HepG2 (cell line): ENCODE results near the gene SCEL. TPM values are rescaled to one million over a fixed set of nuclear protein-coding genes. Genes with fewer than 3 reads are reported as not detected.

Experiments
- ATAC-seq: fragments of 200-7000 bp; cut with Tn5 transposase; 3 replicates; pipeline ENCODE4 v1.9.1; 2020; ENCODE audit warnings: mild to moderate bottlenecking, moderate library complexity
- BruUV-seq: library from RNA; stranded (reverse); fragments of 400-500 nt; replicated peaks from 2 replicates; lab custom pipeline; 2021; lab: Mats Ljungman, UMichigan
- CTCF ChIA-PET: fragments of 300-600 bp; formaldehyde crosslinking; extraction: SDS; loops from one replicate; lab custom pipeline; 2021; ENCODE audit warnings: low total read pairs, inconsistent platforms, low intra/inter-chr PET ratio; lab: Yijun Ruan, JAX
- POLR2A ChIA-PET: fragments of 350-600 bp; sonication (Branson Sonifier 250); formaldehyde crosslinking; loops from one replicate; lab custom pipeline; 2020; ENCODE audit warnings: antibody characterized with exemption, inconsistent platforms; lab: Yijun Ruan, JAX
- DNase-seq: peaks from one replicate; pipeline ENCODE4 v3.0.0-alpha.2; 2015; ENCODE audit warnings: low spot score
- FAIRE-seq: peaks from 3 replicates; lab custom pipeline; 2011; peaks lifted over from hg19 to GRCh38; lab: Jason Lieb, UNC
- H2AFZ ChIP-seq: one replicate; pipeline ENCODE4 v1.6.1; 2011; ENCODE audit warnings: low read length, inconsistent platforms
- H3K27ac ChIP-seq: fragments of 300-600 bp; 3 replicates; pipeline ENCODE4 v1.8.0; 2011; ENCODE audit warnings: mixed run types, mild to moderate bottlenecking, mixed read lengths, low read length, inconsistent platforms; ENCODE audit not compliant: insufficient read depth; ENCODE audit errors: extremely low read length
- H3K27me3 ChIP-seq, 2 experiments: fragments of 200-600 bp in 1 of 2; 2 replicates in 1 of 2; 3 replicates in 1 of 2; pipeline versions ENCODE4 v1.6.0 to v1.8.0; 2011; ENCODE audit warnings: low read length in 2 of 2, mild to moderate bottlenecking in 2 of 2, moderate library complexity in 2 of 2, inconsistent platforms in 1 of 2; ENCODE audit not compliant: insufficient read depth in 2 of 2, control insufficient read depth in 1 of 2
- H3K36me3 ChIP-seq, 2 experiments: fragments of 200-600 bp in 1 of 2; replicated peaks in 1 of 2; 2 replicates in 1 of 2; 3 replicates in 1 of 2; pipeline versions ENCODE4 v1.5.1 to v1.8.0; 2011; ENCODE audit warnings: low read length in 2 of 2, inconsistent platforms in 1 of 2; ENCODE audit not compliant: insufficient read depth in 2 of 2, control insufficient read depth in 1 of 2
- H3K4me1 ChIP-seq: 2 replicates; pipeline ENCODE4 v1.5.1; 2012; ENCODE audit warnings: low read length, inconsistent platforms; ENCODE audit not compliant: insufficient read depth
- H3K4me2 ChIP-seq: 2 replicates; pipeline ENCODE4 v1.6.0; 2011; ENCODE audit warnings: low read depth, low read length, inconsistent platforms
- H3K4me3 ChIP-seq, 3 experiments: fragments of 200-600 bp in 1 of 3; sonication (generic), shearing (Covaris generic) in 1 of 3; replicated peaks in 1 of 3; 2 replicates each; pipeline ENCODE4 v1.5.1; 2011 to 2016; ENCODE audit warnings: low read length in 3 of 3, inconsistent platforms in 2 of 3, low read depth in 2 of 3, mild to moderate bottlenecking in 2 of 3, control low read depth in 1 of 3, mixed read lengths in 1 of 3; ENCODE audit not compliant: insufficient read depth in 1 of 3
- H3K79me2 ChIP-seq: one replicate; pipeline ENCODE4 v1.6.1; 2011; ENCODE audit warnings: low read length, inconsistent platforms; ENCODE audit not compliant: insufficient read depth
- H3K9ac ChIP-seq: 2 replicates; pipeline ENCODE4 v1.6.0; 2011; ENCODE audit warnings: mild to moderate bottlenecking, low read depth, low read length, inconsistent platforms; ENCODE audit not compliant: insufficient read depth
- H3K9me3 ChIP-seq: 2 replicates; pipeline ENCODE4 v1.5.1; 2012; ENCODE audit warnings: mild to moderate bottlenecking, low read length
- H4K20me1 ChIP-seq: 2 replicates; pipeline ENCODE4 v1.6.0; 2011; ENCODE audit warnings: inconsistent platforms, mild to moderate bottlenecking, low read length, moderate library complexity; ENCODE audit not compliant: insufficient read depth
- CREM ChIP-seq, 2 experiments: sonication (generic) in 1 of 2; formaldehyde crosslinking in 1 of 2; IDR thresholded peaks; 2 replicates each; pipeline versions ENCODE4 v1.4.0 to v1.6.1; 2016 to 2020; ENCODE audit warnings: antibody characterized with exemption in 1 of 2, mild to moderate bottlenecking in 1 of 2, missing genetic modification reagents in 1 of 2
- GTF3A ChIP-seq: sonication (generic); formaldehyde crosslinking; conservative IDR thresholded peaks from 2 replicates; pipeline ENCODE4 v1.4.0; 2020; ENCODE audit warnings: mild to moderate bottlenecking, missing genetic modification reagents
- KAT2B ChIP-seq: fragments of 150-350 bp; IDR thresholded peaks from 2 replicates; pipeline ENCODE4 v1.6.1; 2014; ENCODE audit warnings: low read depth, low read length, borderline replicate concordance
- KDM1A ChIP-seq: IDR thresholded peaks from 2 replicates; pipeline ENCODE4 v1.6.1; 2016; ENCODE audit warnings: missing compliant biosample characterization
- KDM5B ChIP-seq: sonication (generic); formaldehyde crosslinking; IDR thresholded peaks from 2 replicates; pipeline ENCODE4 v1.4.0; 2020; ENCODE audit warnings: missing genetic modification reagents, mild to moderate bottlenecking, borderline replicate concordance
- NCOA2 ChIP-seq: sonication (generic); formaldehyde crosslinking; IDR thresholded peaks from 2 replicates; pipeline ENCODE4 v1.8.0; 2022; ENCODE audit warnings: inconsistent platforms
- POLR2G ChIP-seq: fragments of 200-400 bp; formaldehyde crosslinking; IDR thresholded peaks from 2 replicates; pipeline ENCODE4 v1.6.1; 2018; ENCODE audit warnings: mild to moderate bottlenecking, low read depth, low read length, moderate library complexity
- SMARCC2 ChIP-seq: fragments of 450-650 bp; IDR thresholded peaks from 2 replicates; pipeline ENCODE4 v1.6.1; 2017; ENCODE audit warnings: antibody characterized with exemption, mild to moderate bottlenecking
- THAP7 ChIP-seq: sonication (generic); formaldehyde crosslinking; IDR thresholded peaks from 2 replicates; pipeline ENCODE4 v1.8.1; 2023; ENCODE audit warnings: mild to moderate bottlenecking, missing genetic modification reagents
- ZNF12 ChIP-seq: sonication (generic); formaldehyde crosslinking; IDR thresholded peaks from 2 replicates; pipeline ENCODE4 v1.5.0; 2020; ENCODE audit warnings: missing genetic modification reagents
- ZNF501 ChIP-seq: sonication (generic); formaldehyde crosslinking; IDR thresholded peaks from 2 replicates; pipeline ENCODE4 v1.5.1; 2020; ENCODE audit warnings: mild to moderate bottlenecking, moderate library complexity, missing genetic modification reagents
- ZNF772 ChIP-seq: sonication (generic); formaldehyde crosslinking; IDR thresholded peaks from 2 replicates; pipeline ENCODE4 v1.5.0; 2020; ENCODE audit warnings: mild to moderate bottlenecking, missing genetic modification reagents
- WGBS: methylation state at CpG from one replicate; pipeline ENCODE4 v1.1.6; 2017; ENCODE audit warnings: low lambda C conversion rate; 5-methylcytosine and 5-hydroxymethylcytosine counted together
- in situ Hi-C: cut with HindIII; loops from 2 replicates; pipeline ENCODE4 v1.10.0; 2017; ENCODE audit warnings: low pct_unique_long_range_greater_than_20kb; ENCODE audit not compliant: extremely low pct_ligation_motif_present
- intact Hi-C: fragments of 100-400 bp; cut with micrococcal nuclease; formaldehyde crosslinking; loops from one replicate; pipeline ENCODE4 v1.10.0; 2022; ENCODE audit not compliant: unreplicated experiment
- polyA plus RNA-seq, 8 experiments: library from polyadenylated mRNA; depleted of rRNA in 3 of 8; stranded (reverse) in 7 of 8; unstranded in 1 of 8; fragments of >200 nt; fragmentation: Illumina TruSeq in 4 of 8; extraction: Trizol in 4 of 8; gene quantifications; 2 replicates each; pipeline versions ENCODE4 v1.2.1 to v1.2.3, GENCODE V29; 2011 to 2016; ENCODE audit warnings: low read depth in 4 of 8, missing spikeins in 1 of 8, mixed read lengths in 1 of 8; ENCODE audit not compliant: insufficient read depth in 1 of 8
- total RNA-seq, 5 experiments: library from RNA; depleted of rRNA; stranded (reverse); fragments of >200 nt; fragmentation: Illumina TruSeq; extraction: Trizol; gene quantifications; 2 replicates each; pipeline ENCODE4 v1.2.3, GENCODE V29; 2016; ENCODE audit warnings: low read depth in 1 of 5
- TF ChIP-seq, protein P1 (sequence below): sonication (generic); formaldehyde crosslinking; IDR thresholded peaks from 2 replicates; pipeline ENCODE4 v1.5.1; 2020; ENCODE audit warnings: mild to moderate bottlenecking, missing genetic modification reagents, moderate library complexity

SCEL gene
- total and polyA plus RNA-seq, 2 of the 13 experiments (the other 11 are each of a cell fraction or from before 2014, with no cell fraction given): not detected

DNA sequence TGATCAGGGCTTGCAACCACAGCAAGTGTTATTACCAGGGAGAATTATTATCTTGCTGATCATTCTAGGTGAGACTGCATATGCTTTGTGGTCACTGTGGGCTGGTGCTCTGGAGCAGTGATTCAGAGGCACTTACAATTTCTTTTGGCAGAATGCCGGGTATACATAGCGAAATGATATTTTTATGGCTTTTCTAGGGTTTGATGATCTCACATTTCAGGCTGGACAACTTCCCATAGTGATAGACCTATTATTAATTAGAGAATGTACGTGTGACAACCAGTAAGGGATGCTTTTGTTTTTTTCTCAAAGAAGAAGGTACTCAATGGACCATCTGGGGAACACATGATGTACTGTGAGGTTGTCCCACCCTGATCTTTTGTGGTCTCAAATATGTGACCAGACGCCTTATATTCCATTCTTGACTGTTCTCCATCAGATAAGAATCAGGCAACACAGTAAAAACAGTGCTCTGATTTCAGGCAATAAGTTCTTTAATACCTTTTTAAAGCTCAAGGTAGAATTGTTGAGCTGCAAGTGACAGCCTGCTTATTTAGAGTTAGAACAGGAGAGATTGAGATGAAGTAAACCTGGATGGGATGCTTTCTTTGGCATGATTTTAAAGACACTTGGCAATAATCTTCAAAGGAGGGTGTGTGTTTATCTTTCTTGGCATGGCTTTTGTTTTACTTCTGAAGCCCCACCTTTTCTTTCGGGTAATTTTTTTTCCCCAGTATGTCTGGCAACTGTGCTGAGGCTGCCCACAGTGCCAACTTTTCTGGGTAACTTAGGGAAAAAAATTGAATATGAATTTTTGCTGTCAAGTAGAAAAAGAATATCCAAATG, 27.4 kb upstream of the SCEL start:
- BruUV-seq: no TSS peak
- ChIA-PET CTCF (no interaction called here), POLR2A (no interaction called here)
- in situ Hi-C loops (no loop called here), intact Hi-C loops (no loop called here)
- no peak overlapping the region for H3K9ac ChIP-seq
- H3K27me3 ChIP-seq: no peaks in the 10 kb centered on the region
- ATAC-seq (no peak), FAIRE-seq (no peak), DNase-seq (no peak)
- no peak overlapping the region for H2AFZ ChIP-seq
- H3K27ac ChIP-seq: no peak overlapping the region
- no peaks in the 10 kb centered on the region for H3K36me3 ChIP-seq
- no peaks in the 10 kb centered on the region for H3K9me3 ChIP-seq
- no peaks in the 10 kb centered on the region for H4K20me1 ChIP-seq
- TF ChIP-seq CREM (IDR thresholded peaks at IDR 0.05) (no peak), CREM (CRISPR knock-in tag; IDR thresholded peaks at IDR 0.05) (no peak), SMARCC2 (no peak), KDM5B (CRISPR knock-in tag) (no peak), NCOA2 (CRISPR knock-in tag) (no peak), GTF3A (CRISPR knock-in tag) (no peak), KAT2B (no peak), ZNF501 (CRISPR knock-in tag) (no peak), ZNF772 (CRISPR knock-in tag) (no peak), KDM1A (CRISPR knock-in tag) (no peak), POLR2G (no peak), ZNF12 (CRISPR knock-in tag) (no peak), THAP7 (CRISPR knock-in tag) (no peak)
- TF ChIP-seq, protein P1, sequence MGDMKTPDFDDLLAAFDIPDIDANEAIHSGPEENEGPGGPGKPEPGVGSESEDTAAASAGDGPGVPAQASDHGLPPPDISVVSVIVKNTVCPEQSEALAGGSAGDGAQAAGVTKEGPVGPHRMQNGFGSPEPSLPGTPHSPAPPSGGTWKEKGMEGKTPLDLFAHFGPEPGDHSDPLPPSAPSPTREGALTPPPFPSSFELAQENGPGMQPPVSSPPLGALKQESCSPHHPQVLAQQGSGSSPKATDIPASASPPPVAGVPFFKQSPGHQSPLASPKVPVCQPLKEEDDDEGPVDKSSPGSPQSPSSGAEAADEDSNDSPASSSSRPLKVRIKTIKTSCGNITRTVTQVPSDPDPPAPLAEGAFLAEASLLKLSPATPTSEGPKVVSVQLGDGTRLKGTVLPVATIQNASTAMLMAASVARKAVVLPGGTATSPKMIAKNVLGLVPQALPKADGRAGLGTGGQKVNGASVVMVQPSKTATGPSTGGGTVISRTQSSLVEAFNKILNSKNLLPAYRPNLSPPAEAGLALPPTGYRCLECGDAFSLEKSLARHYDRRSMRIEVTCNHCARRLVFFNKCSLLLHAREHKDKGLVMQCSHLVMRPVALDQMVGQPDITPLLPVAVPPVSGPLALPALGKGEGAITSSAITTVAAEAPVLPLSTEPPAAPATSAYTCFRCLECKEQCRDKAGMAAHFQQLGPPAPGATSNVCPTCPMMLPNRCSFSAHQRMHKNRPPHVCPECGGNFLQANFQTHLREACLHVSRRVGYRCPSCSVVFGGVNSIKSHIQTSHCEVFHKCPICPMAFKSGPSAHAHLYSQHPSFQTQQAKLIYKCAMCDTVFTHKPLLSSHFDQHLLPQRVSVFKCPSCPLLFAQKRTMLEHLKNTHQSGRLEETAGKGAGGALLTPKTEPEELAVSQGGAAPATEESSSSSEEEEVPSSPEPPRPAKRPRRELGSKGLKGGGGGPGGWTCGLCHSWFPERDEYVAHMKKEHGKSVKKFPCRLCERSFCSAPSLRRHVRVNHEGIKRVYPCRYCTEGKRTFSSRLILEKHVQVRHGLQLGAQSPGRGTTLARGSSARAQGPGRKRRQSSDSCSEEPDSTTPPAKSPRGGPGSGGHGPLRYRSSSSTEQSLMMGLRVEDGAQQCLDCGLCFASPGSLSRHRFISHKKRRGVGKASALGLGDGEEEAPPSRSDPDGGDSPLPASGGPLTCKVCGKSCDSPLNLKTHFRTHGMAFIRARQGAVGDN (CRISPR knock-in tag): no peak
- H3K4me1 ChIP-seq: no peaks in the 10 kb centered on the region
- H3K4me3 ChIP-seq: no peak overlapping the region
- WGBS: 23% methylated on average over 2 of the region's 5 CpGs
- no peaks in the 10 kb centered on the region for H3K79me2 ChIP-seq
- no peak overlapping the region for H3K4me2 ChIP-seq
